GM18519 (cell line): ENCODE measurements around the gene STK39.
A peak's percentile ranks its signal among the peaks of the same experiment; 100 is the strongest.

Experiments
- ATAC-seq: cut with Tn5 transposase; IDR thresholded peaks from one replicate; pipeline ENCODE4 v1.9.1; 2021; ENCODE audit warnings: mild to moderate bottlenecking, moderate library complexity; ENCODE audit not compliant: unreplicated experiment, low FRiP score

STK39 gene

DNA sequence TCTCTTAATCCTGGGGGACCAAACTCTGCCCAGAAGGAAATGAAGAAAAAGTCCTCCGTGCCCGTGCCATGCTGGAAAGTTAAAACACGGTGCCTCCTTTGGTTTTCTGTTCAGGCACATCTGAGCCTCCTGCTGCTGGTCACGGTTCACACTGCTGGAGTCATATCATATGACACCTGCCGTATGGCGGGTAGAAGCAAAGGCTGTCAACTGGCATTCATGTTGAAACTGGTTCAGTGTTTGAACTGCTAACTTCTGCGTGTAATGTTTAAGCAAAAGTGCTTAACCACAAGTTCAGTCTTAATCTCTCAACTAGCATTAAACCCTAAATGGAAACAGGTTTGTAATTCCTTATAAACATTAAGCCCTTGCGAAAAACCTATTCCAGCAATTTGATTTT lies 3.1 kb downstream of the STK39 start:
- no peak for ATAC-seq

DNA sequence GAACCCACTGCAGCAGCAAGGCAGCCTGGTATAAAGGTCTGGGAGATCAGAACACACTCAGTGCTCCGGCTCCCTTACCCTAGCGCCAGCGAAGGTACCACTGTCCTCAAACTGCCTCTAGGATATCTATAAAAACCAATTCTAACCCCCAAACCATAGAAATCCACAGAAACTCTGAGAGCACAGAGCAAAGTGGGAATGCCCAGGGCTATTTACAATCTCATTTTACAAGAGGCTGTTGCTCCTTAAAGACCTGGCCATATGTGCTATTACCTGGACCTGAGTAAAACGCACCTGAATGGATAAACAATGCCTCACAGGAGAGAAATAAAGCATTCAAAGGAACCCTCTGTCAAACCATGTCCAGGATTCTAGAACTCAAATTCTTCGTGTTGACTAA lies 4.3 kb downstream of the STK39 start:
- no peak for ATAC-seq

DNA sequence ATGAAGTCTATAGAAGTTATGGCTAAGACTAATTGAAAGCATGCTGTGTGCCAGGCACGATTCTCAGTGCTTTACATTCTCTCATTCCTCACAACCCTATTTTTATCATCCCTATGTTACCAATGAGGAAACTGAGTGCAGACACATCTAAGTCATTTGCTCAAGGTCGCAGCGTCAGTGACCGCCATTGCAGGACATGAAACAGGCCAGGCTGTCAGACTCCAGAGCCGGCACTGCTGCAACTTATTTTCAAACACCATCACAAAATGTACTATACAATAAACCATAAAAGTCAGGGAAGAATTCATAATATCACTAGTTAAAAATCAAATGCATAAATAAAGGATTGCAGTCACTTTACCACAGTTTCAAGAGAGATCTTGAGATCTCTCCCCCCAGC lies 5.6 kb downstream of the STK39 start:
- ATAC-seq, result no peak

DNA sequence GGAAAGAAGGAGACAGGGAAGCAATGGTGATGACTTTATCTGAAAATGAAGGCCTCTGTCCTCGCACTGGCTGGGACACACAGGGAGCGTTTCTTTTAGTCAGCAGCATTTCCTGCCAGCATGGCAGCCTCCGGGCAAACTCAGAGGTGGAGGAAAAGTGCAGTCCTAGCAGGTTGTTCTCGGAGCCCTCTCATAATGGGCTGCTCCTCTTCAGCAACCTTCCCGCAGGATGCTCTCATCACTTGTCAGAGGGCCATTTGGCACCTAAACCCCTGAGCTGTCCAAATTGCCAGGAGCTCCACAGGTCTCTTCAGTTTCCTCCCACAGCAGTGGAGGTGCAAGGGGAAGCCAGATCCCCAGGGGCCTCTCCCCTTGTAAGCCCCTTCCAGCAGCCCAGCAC lies 6.2 kb downstream of the STK39 start:
- ATAC-seq, result no peak

DNA sequence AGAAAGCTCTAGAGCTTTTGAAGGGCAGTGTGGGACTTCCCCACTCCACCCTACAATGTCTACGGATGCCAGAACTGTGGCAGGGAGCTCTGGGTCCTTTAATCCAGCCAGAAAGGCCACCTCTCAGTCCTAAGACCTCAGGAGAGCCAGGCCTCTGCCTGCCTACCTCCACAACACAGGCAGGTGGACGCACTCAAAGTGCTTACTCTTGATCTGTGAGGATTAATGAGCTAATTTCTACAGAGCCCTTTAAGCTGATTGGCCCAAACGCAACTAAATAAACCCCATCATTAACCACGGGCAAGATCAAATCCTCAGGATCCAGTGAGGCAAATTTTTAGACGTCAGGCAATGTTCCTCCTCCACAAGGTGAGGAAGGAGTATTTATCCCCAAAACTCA lies 8.1 kb downstream of the STK39 start:
- ATAC-seq, result no peak

DNA sequence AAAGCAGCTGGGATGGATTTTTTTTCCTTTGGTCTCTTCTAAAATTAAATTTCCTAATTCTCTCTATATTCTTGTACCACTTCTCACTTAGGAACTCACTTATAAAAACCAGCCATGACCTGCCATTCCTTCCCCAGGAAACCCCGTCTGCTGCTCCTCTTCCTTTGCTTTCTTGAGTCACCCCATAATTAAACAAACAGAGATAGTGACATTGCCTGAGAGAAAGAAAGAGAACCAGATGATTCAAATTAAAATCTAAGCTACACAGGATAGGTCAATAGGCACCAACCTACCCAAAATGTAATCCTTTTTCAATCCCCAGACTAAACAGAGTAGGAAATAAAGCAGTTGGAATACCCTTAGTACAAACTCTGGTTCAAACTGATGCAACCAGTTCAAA lies 9.7 kb downstream of the STK39 start:
- ATAC-seq, result no peak

DNA sequence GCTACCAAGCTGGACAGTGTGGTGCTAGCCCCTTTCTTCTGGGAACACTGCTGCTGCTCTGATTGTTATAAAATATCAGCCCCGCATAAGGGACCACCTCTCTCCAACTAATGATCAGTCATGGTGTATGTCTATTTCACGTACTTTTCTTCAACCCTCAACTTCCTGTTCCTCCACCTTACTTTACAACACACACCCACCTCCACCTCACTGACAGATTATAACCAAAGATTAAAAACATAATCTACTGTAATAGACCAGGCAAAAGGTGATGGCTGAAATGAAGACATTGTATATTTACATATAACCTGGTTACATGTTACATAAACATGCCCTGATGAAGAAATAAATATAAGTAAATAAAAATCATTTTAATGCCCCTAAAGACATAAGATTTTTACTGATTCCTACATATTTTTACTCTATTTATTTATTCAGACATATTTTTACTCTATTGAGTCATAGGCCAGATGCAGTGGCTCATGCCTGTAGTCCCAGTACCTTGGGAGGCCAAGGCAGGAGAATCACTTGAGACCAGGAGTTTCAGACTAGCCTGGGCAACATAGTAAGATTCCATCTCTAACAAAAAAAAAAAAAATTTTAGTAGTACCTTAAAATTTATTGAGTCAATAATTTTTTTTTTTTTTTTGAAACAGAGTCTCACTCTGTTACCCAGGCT lies 12.8 kb downstream of the STK39 start:
- no peak for ATAC-seq

DNA sequence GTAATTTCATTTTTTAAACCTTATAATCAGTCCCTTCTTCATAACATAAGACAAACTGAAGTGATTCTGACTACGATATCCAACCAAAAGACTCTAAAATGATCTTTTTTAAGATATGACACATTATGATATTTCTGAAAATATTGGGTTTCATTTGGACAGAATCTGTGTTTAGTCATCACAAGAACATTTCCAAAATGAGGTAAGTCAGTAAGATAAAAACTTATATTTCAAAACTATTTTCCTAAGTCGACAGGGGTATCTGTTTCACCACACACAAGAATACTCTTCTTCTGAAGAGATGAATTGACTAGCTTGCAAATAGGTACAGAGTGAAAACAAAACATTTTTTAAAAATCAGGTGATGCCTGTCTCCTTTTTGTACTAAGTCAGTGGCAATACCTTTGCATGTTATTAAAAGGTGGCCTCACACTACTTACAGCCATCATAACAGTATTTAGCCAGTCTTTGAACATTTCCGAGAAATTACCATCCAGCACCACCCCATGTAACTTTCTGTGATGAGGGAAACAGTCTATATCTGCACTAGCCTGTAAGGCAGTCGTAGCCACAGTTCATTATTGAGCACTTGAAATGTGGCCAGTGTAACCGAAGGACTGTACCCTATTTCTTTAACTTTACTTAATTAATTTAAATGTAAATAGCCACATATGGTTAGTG lies 13.5 kb downstream of the STK39 start:
- ATAC-seq, result no peak

DNA sequence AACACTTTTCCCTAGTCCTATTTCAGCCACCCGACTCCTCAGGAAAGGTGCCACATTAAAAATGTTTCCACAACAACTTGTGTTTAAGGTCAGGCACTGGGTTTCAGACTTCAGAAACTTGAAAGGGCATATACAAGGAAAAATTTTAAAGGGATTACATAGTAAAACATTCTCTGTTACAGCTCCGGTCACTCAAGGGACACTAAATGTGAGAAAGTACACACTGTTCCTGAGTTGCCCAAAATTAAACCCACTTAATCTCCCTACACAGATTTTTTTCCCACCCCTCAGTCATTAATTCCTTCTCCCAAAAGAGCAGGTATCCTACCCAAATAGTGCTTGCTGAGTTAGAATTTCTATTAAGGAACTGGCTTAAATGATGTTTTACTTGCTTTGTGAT lies 14.2 kb downstream of the STK39 start:
- no peak for ATAC-seq

DNA sequence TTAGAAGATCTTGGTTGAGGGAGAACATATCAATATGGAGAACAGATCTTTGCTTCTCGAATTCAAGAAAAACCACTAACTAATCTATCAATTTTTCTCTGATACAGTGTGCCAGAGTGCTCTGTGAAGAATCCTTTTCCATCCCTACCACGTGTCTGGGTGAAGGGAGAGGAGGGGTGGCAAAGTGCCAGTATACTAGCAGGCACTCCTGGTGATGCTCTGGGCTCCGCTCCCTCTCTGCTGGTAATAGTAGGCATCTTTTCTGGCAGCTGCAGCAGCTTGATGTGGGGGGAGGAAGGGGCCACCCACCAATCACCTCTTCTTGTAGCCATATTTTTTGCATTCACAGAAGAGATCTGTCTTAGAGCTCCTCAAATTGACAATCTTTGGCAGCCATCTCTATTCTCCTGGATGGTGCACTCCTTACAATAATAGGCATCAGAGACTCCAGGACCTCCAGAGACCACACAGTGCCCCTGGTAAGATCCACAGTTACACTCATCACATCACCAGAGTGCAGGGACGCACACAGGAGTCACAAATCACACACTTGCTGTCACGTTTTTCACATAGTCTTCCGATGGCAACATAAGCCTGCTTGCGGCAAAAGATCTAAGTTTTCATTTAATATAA lies 15.7 kb downstream of the STK39 start:
- ATAC-seq, result no peak

DNA sequence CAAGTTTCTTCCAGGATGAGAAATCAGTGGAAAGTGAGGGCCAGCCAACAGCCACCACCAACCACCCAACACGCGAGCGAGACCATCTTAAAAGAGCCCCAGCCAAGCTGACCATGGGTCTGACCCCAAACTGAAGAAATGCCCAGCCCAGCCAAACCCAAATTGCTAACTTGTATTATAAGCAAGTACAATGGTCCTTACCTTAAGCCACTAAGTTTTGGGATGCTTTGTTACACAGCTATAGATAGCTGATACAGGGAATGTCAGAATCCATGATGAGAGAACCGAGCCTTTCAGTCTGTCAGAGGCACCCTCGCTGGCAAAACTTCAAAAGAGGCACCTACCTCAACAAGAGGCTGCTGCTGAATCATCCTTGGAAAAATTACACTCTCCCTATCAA lies 17.0 kb downstream of the STK39 start:
- no peak for ATAC-seq

DNA sequence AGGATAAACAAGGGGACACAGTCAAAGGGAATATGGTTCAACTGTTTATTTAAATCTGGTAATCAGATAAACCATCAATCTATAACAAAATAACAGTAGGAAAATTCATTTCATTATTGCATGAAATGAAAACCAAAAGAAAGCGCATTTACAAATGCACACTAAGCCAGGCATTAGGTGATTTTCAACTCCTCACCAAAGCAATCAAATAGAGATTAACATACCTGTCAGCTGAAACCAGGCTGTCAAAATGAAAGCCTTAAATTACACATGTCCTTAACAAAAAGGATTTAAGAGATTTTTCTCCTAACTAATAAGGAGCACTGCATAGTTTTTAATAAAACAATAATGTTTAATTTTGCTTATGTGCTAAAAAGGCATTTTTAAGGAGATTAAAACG lies 23.0 kb downstream of the STK39 start:
- ATAC-seq, result no peak

DNA sequence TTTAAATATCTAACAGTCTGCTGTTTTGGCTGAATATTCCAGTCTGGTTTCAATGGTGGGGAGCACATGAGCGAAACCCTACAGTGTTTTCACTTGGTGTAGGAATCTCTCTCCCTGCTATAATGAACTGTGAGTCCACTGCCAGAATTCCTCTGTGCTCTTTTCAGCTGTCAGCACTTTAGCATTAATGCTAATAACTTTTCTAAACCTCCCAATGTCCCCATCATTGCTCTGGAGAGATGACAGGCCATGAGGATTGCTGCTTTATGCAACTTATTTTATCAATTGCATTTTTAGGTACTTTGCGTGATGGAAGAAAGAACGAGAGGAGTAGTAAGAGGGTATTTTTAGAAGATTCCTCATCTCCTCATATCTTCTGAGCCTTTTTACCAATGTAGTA lies 25.3 kb downstream of the STK39 start:
- ATAC-seq, result no peak

DNA sequence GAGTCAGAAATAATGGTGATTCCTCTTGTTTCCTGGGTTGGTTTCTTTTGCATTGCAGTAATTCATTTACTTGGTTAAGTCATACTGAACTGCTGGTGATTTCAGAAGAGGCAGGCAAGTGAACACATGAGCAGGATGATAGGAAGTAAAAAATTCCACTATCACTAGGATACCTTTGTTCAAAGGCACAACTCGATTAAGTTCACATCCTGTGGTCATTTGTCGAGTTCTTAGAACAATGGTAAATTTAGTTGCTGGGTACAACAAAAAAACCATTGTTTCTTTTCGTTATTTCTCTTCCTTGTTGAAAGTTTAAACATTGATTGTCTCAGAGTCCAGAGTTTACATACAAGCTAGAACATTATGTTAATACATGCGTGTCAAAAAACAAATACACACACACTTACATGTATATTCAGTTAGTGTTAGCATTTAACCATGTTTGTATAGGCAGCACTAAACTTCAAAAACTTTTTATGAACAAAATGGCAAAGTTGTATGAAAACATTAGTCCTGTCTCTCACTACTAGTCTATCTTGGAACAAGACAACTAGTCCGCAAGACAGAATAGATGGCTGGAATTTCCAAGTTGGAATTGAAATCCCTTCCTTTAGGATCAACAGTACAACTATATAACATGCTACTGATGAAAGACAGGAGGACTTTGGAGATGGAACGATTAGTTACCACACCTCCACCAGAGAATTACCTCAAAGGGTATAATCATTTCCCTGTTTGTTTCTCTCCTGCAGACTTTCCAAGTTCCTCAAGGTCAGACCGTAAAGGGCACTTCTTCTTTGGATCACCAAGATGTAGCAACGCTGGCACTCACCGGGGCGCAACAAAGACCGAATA lies 26.2 kb downstream of the STK39 start:
- no peak for ATAC-seq

DNA sequence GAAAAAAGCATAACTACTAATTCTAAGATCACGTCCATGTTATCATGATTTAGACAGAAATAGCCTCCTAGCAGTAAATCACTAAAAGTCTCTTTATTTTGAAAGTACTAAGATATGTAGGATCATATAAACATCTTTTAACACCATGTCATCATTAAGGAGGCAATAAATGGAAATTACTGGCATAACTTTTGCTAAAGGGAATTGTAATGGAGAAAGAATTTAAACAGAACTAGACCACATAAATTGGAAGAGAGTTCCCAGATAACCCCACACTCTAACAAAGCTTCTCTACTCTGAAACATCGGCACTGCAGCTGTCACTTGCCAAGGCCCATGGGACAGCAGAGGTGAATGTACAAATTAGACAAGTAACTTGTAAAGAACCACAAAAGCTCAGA lies 29.5 kb downstream of the STK39 start:
- ATAC-seq, result no peak

DNA sequence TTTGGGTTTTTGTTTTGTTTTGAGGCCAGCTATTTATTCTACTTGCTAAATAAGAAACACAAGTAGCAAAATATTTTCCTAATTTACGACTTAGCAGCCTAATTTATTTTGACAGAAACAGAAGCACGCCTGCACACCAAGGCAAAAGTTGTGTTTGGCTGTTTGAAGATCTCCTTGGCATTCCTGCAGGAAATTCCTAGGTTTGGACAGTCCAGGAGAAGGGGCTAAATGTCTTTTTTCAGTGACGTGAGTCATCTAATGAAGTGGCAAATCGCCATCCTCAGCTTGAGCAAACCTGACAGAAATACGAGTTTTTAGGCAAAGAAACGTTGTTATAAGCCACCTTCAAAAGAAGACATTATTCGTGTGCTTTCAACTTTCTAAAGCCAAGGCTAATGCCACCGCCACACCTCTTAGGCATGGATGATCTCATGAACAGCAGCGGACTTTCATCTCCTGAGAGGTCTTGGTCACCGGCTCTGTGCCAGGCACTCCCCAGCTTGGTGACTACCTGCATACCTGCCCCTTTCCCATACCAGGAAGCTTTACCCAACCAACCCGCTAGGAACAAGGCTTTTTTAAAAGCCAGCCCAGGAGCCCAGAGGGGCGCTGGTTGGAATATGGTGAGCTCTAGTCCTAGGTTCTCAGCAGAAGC lies 30.9 kb downstream of the STK39 start:
- no peak for ATAC-seq

DNA sequence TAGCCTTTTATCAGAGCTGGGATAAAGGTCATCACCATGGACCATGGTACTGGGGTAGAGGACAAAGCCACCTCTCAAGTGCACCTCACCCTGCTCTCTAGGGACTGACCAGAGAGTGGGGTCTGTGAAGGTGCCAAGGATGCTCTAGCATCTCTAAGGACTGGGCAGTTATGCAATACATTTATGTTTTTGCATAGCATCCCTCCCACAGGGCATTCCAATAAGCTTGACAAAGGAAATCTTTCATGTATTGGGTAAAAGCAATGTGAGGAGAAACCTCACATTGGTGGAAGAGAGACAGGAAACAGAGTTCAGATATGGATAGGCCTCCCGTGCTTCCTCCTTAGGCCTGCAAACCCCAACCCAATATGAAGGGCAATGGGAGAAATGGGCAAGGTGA lies 31.6 kb downstream of the STK39 start:
- no peak for ATAC-seq

DNA sequence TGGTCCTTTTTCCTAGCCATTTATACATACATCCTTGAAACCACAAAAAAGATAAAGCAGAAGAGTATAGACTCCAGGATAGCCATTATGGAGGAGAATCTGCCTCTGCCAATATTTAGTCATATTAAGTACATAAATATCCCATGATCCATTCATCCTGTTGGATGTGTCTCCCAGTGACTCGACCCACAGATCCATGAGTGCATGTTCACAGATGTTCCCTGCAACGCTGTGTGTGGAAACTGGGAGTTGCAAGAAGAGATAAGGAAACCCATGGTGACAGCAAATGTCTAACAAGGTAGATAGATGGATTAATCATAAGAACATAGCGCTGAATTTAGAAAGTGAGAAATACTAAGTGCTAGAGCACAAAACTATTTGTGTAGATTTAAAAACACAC lies 34.5 kb downstream of the STK39 start:
- ATAC-seq, result no peak

DNA sequence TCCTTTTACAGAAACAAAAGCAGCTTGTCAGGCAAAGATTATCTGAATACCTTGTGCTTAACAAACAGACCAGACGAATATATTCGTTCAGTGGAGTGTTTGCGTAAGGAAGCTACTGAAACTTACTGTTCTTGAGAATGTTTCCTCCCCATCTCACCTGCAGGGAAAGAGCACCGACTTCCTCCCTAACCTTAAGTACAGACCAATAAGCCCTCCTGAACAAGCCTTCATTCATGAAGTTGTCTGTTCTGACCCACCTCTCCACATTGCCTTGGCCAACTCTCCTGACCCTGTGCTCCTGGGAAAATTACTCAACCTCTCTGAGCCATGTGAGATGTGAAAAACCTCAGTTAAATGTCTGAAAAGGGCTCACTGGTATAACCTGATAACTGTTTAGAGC lies 35.2 kb downstream of the STK39 start:
- ATAC-seq, result no peak

DNA sequence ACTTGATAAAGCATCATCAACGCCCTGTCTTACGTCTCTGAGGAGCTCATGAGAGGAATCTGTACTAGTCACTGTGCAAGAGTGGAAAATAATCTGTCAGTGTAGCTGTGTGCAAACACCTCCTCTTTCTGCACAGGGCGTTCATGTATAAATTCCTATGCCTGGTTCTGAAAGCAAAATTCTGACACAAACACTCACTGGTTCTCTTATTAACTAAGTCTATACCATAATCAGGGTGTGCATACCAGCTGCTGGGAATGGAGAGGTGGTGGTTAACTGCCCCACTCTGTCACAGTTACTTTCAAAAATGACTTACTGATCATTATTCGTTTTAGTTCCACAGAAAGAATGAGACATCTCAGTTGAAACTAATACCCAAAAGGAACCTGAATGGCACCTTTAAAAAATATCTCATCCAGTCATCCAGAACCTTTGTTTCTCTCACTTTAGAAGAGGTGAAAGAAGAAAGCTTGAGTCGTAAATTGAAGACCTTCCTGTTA lies 35.7 kb downstream of the STK39 start:
- peak; percentile 59 for ATAC-seq
